Dermis lymphatic vessel endothelial cell (primary cell): ENCODE measurements around the gene C20orf202. TPM values are rescaled to one million over a fixed set of nuclear protein-coding genes. Genes with fewer than 3 reads are reported as not detected.

Experiments used
- total RNA-seq: library from RNA; depleted of rRNA; stranded (reverse); fragments of >200 nt; gene quantifications from 2 replicates; pipeline ENCODE4 v1.2.1, GENCODE V29; 2014

The C20orf202 gene
- total RNA-seq = under 0.01 and 0.17 TPM in 2 replicates

DNA sequence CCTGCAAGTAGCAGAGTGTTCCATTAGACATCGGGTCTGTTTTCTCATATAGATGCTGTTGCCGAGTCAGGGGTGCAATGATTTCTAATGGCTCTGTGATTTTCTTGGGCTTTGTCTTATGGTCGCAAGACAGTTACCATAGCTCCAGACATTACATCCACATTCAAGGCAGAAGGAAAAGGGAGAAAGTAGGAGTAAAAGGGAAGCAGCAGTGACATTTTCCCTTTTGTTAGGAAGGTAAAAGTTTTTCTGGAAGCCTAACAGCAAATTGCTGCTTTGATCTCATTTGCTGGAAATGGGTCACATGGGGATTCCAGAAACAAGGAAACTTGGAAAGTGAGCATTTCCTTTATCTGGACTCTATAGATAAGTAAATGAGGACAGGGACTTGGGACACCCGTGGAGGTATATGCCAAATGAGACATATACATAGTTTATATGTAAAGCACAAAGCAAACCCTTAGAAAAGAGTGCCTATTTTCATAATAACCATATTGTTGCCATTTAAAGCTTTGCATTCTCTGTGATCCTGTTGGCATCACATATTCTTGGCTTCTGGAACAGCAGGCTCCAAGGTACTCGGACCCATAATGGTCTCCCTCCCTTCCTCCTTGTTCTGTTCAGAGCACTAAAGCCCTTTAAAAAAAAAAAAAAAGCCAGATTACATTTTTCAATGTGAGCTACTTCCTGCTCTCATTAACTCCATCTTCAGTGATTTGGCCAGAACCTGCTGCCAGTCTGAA is at the start of gene C20orf202:
C20orf202 (plus strand) TSS at position 693 of the 743 bp plus-strand sequence. CDS start 132 bp downstream, outside the sequence.

DNA sequence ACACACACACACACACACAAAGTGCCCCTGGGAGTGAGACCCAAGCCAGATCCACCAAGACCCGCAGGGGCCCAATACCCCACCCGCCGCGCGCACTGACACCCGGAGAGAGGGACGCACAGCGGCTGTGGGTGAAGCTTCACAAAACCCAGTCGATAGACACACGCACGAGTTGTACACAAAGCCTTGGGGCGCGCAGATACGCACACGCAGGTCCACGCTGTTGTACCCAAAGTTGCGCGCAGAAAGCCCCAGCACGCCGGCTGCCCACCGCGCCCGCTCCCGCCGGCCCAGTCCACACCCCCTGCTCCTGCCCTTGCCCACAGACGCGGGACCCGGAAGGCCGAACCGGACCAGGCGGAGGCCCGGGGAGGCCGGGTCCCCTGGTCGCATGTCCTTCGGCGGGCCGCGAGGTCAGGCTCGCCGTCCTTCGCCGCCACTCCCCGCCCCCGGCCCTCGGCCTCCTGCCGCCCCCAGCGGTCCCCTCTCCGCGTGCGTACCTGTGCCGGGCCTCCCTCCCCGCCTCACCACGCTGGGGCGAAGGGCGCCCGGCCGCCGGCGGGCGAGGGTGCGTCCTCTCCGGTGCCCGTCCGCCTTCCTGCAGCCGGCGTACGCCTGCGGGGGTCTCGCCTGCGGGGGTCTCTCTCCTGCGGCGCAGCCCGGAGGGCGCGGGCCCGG is 18.5 kb upstream of the C20orf202 start, which contains the start of gene TMEM74B:
TMEM74B (minus strand) TSS at position 344 of the 678 bp plus-strand sequence. CDS start 1,180 bp downstream, outside the sequence.

DNA sequence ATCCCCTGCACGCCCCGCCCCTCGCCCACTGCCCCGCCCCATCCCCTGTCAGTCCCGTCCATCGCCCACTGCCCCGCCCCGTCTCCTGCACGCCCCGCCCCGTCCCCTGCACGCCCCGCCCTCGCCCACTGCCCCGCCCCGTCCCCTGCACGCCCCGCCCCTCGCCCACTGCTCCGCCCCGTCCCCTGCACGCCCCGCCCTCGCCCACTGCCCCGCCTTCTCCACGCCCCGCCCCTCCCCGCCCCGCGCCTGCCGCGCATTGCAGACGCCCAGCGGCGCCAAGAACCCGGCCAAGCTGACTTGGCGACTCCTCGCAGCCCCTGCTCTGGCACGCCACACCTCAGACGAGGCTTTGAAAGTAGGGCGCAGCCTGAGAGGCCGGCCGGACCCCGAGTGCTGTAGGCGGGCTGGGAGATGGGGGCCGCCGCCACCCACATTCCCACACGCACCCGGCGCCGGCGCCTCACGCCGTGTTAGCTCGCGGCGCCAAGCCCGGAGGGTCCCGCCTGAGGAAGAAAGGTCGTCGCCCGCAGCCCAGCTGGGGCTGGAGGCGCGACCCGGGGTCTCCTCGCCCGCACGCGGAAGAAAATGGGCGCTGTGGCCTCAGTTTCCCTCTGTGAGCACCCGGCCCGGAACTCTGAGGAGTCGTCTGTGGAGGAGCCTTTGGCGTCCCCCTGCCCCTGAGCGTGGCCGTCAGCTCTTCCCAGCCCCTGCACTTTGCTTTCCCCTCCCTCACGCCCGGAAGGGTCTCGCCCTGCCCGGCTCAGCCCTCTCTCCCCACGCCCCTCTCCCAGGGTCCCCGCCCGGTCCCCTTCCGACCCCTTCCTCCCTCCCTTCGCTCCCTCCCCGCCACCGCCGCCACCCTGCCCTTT is 22.8 kb downstream of the C20orf202 start, which contains the start of gene RAD21L1:
RAD21L1 (plus strand) TSS at position 262 of the 872 bp plus-strand sequence. CDS start 2,410 bp downstream, outside the sequence.

Other genes starting within 250 kb of the C20orf202 start
- gene RSPO4, start 201.1 kb upstream of the C20orf202 start, total RNA-seq = not detected in 2 replicates
- 35.3 and 40.1 TPM in 2 replicates for gene PSMF1, start 84.9 kb upstream of the C20orf202 start, total RNA-seq
- gene TMEM74B, start 18.5 kb upstream of the C20orf202 start, total RNA-seq = 0.60 and 0.98 TPM in 2 replicates
- not detected in 2 replicates for gene RAD21L1, start 22.6 kb downstream of the C20orf202 start, total RNA-seq
- gene SNPH, start 62.8 kb downstream of the C20orf202 start, total RNA-seq = 0.54 and 0.86 TPM in 2 replicates
- gene SDCBP2, start 125.7 kb downstream of the C20orf202 start, total RNA-seq = 3.7 and 5.4 TPM in 2 replicates
- 256 and 263 TPM in 2 replicates for gene FKBP1A, start 189.6 kb downstream of the C20orf202 start, total RNA-seq